ENCODE measurements around the gene SLC30A5.
"Not testable (repeated sequence)": the region's sequence is repeated elsewhere in the genome, so short reads cannot be mapped to it uniquely, and the experiment has no call there.

The SLC30A5 gene

GRCh38 chr5:69093771-69094482 is at the start of gene SLC30A5:
TSS of gene SLC30A5 (plus strand) at chr5:69094014. CDS start at chr5:69094256, 242 bp downstream.
- peak; percentile 100 for TF ChIP-seq ZFX (IDR thresholded peaks at IDR 0.05)
- peak; percentile 97 for TF ChIP-seq CTCF (conservative IDR thresholded peaks at IDR 0.05)
- H3K27ac ChIP-seq: peak within 1 kb of the TSS; percentile 97

GRCh38 chr5:69045213-69045612 is 48.6 kb upstream of the SLC30A5 start:
- H3K27ac ChIP-seq: not testable (repeated sequence)

GRCh38 chr5:69046375-69046957 is 47.3 kb upstream of the SLC30A5 start:
- no peak overlapping the region for H3K27ac ChIP-seq
- TF ChIP-seq ZFX (IDR thresholded peaks at IDR 0.05): no peak
- no peak for TF ChIP-seq CTCF (conservative IDR thresholded peaks at IDR 0.05)

GRCh38 chr5:69048230-69048629 is 45.6 kb upstream of the SLC30A5 start:
- H3K27ac ChIP-seq: no peak overlapping the region
- TF ChIP-seq CTCF (conservative IDR thresholded peaks at IDR 0.05) (peak; percentile 77), ZFX (IDR thresholded peaks at IDR 0.05) (no peak)

GRCh38 chr5:69049151-69049550 is 44.7 kb upstream of the SLC30A5 start:
- TF ChIP-seq CTCF (conservative IDR thresholded peaks at IDR 0.05) (no peak), ZFX (IDR thresholded peaks at IDR 0.05) (no peak)
- H3K27ac ChIP-seq: no peak overlapping the region

- H3K27ac ChIP-seq: no peak overlapping the region
- TF ChIP-seq CTCF (conservative IDR thresholded peaks at IDR 0.05) (no peak), ZFX (IDR thresholded peaks at IDR 0.05) (no peak)
Measured at GRCh38 chr5:69049796-69050195, 44.0 kb upstream of the SLC30A5 start.

- TF ChIP-seq CTCF (conservative IDR thresholded peaks at IDR 0.05): no peak
- no peak for TF ChIP-seq ZFX (IDR thresholded peaks at IDR 0.05)
- no peak overlapping the region for H3K27ac ChIP-seq
Measured at GRCh38 chr5:69050214-69050613, 43.6 kb upstream of the SLC30A5 start.

- TF ChIP-seq CTCF (conservative IDR thresholded peaks at IDR 0.05): no peak
- TF ChIP-seq ZFX (IDR thresholded peaks at IDR 0.05): no peak
- no peak overlapping the region for H3K27ac ChIP-seq
Measured at GRCh38 chr5:69052181-69052580, 41.6 kb upstream of the SLC30A5 start.

All from C4-2B (cell line).